ENCODE measurements around the gene MYRF.

DNA sequence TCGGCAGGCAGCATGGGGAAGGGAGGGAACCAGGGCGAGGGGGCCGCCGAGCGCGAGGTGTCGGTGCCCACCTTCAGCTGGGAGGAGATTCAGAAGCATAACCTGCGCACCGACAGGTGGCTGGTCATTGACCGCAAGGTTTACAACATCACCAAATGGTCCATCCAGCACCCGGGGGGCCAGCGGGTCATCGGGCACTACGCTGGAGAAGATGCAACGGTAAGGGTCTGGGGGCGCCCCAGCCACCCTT lies 75.9 kb downstream of the MYRF start:
- TF ChIP-seq, protein P1, sequence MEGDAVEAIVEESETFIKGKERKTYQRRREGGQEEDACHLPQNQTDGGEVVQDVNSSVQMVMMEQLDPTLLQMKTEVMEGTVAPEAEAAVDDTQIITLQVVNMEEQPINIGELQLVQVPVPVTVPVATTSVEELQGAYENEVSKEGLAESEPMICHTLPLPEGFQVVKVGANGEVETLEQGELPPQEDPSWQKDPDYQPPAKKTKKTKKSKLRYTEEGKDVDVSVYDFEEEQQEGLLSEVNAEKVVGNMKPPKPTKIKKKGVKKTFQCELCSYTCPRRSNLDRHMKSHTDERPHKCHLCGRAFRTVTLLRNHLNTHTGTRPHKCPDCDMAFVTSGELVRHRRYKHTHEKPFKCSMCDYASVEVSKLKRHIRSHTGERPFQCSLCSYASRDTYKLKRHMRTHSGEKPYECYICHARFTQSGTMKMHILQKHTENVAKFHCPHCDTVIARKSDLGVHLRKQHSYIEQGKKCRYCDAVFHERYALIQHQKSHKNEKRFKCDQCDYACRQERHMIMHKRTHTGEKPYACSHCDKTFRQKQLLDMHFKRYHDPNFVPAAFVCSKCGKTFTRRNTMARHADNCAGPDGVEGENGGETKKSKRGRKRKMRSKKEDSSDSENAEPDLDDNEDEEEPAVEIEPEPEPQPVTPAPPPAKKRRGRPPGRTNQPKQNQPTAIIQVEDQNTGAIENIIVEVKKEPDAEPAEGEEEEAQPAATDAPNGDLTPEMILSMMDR (IDR thresholded peaks at IDR 0.05), result no peak
- TF ChIP-seq POLR2A (IDR thresholded peaks at IDR 0.05), result no peak
